ENCODE results near the gene AIP.

GRCh38 chr11:67538823-67539505 lies 56.1 kb downstream of the AIP start:
- no peak for TF ChIP-seq FOXA1 (IDR thresholded peaks at IDR 0.05)
- TF ChIP-seq FOXK2 (IDR thresholded peaks at IDR 0.05): no peak
- TF ChIP-seq SP1 (IDR thresholded peaks at IDR 0.05): no peak
- no peak for TF ChIP-seq NFRKB (IDR thresholded peaks at IDR 0.05)
- TF ChIP-seq CTBP1 (IDR thresholded peaks at IDR 0.05; ENCODE audit: borderline replicate concordance): no peak
- TF ChIP-seq FOXM1 (IDR thresholded peaks at IDR 0.05; ENCODE audit: borderline replicate concordance): no peak
- no peak for TF ChIP-seq ELF4 (IDR thresholded peaks at IDR 0.05)
- no peak for TF ChIP-seq ZNF384 (IDR thresholded peaks at IDR 0.05)
- TF ChIP-seq BHLHE40 (IDR thresholded peaks at IDR 0.05; ENCODE audit: borderline replicate concordance): no peak
- no peak for TF ChIP-seq TARDBP (IDR thresholded peaks at IDR 0.05)
- TF ChIP-seq LEF1 (IDR thresholded peaks at IDR 0.05; ENCODE audit: borderline replicate concordance): no peak
- no peak for TF ChIP-seq SUZ12 (IDR thresholded peaks at IDR 0.05)

Data from HEK293T (cell line).